SK-N-SH (cell line): Measurements from ENCODE around the gene ST6GALNAC5. TPM values are rescaled to one million over a fixed set of nuclear protein-coding genes. Genes with fewer than 3 reads are reported as not detected.

Experiments
- CTCF ChIA-PET: fragments of 300-600, 350-600 bp; formaldehyde crosslinking; extraction: SDS; loops from one replicate; lab custom pipeline; 2021; lab: Yijun Ruan, JAX
- POLR2A ChIA-PET: fragments of 350-600 bp; sonication (Branson Sonifier 250); formaldehyde crosslinking; extraction: SDS; loops from one replicate; lab custom pipeline; 2020; ENCODE audit warnings: antibody characterized with exemption, inconsistent platforms; lab: Yijun Ruan, JAX
- DNase-seq: peaks from one replicate; pipeline ENCODE4 v3.0.0; 2012
- H2AFZ ChIP-seq: fragments of 200-600 bp; sonication (generic); 2 replicates; pipeline ENCODE4 v1.8.1; 2016; ENCODE audit warnings: antibody characterized with exemption, mild to moderate bottlenecking, low read depth
- H3F3A ChIP-seq: fragments of 200-600 bp; sonication (generic); replicated peaks from 2 replicates; pipeline ENCODE3; 2016; ENCODE audit warnings: antibody characterized with exemption, mild to moderate bottlenecking; ENCODE audit not compliant: insufficient read depth
- H3K27ac ChIP-seq, 2 experiments: fragments of 200-500 bp in 1 of 2; fragments of 200-600 bp in 1 of 2; sonication (Bioruptor generic) in 1 of 2; sonication (generic), shearing (Covaris generic) in 1 of 2; 2 replicates each; pipeline versions ENCODE4 v1.5.1 to v1.6.1; 2014 to 2016; ENCODE audit warnings: low read depth in 2 of 2, inconsistent platforms in 1 of 2, low read length in 1 of 2, mild to moderate bottlenecking in 1 of 2, mixed read lengths in 1 of 2
- H3K27me3 ChIP-seq: fragments of 200-600 bp; sonication (generic), shearing (Covaris generic); 2 replicates; pipeline ENCODE4 v1.6.1; 2016; ENCODE audit warnings: mixed run types; ENCODE audit not compliant: insufficient read depth
- H3K36me3 ChIP-seq, 2 experiments: fragments of 200-500 bp in 1 of 2; fragments of 200-600 bp in 1 of 2; sonication (Bioruptor generic) in 1 of 2; sonication (generic) in 1 of 2; replicated peaks in 1 of 2; 2 replicates each; pipeline versions ENCODE3 to v1.5.1; 2014 to 2016; ENCODE audit warnings: low read length in 1 of 2, mild to moderate bottlenecking in 1 of 2; ENCODE audit not compliant: insufficient read depth in 2 of 2, control insufficient read depth in 1 of 2
- H3K4me1 ChIP-seq, 2 experiments: fragments of 200-500 bp in 1 of 2; fragments of 200-600 bp in 1 of 2; sonication (Bioruptor generic) in 1 of 2; sonication (generic), shearing (Covaris generic) in 1 of 2; 2 replicates each; pipeline versions ENCODE4 v1.5.1 to v1.6.1; 2014 to 2016; ENCODE audit warnings: low read depth in 1 of 2, low read length in 1 of 2, mixed run types in 1 of 2; ENCODE audit not compliant: insufficient read depth in 2 of 2, control insufficient read depth in 1 of 2
- H3K4me2 ChIP-seq: fragments of 200-600 bp; sonication (generic), shearing (Covaris generic); 2 replicates; pipeline ENCODE4 v1.6.1; 2017; ENCODE audit warnings: mixed run types
- H3K4me3 ChIP-seq, 2 experiments: fragments of 200-500 bp in 1 of 2; fragments of 200-600 bp in 1 of 2; sonication (Bioruptor generic) in 1 of 2; sonication (generic), shearing (Covaris generic) in 1 of 2; 2 replicates each; pipeline versions ENCODE4 v1.5.1 to v1.8.1; 2014 to 2016; ENCODE audit warnings: low read depth in 2 of 2, inconsistent platforms in 1 of 2, low read length in 1 of 2, mild to moderate bottlenecking in 1 of 2, mixed read lengths in 1 of 2, moderate library complexity in 1 of 2
- H3K79me2 ChIP-seq: fragments of 200-600 bp; sonication (generic); 2 replicates; pipeline ENCODE4 v1.8.1; 2017; ENCODE audit warnings: mild to moderate bottlenecking; ENCODE audit not compliant: insufficient read depth
- H3K9ac ChIP-seq: fragments of 200-600 bp; sonication (generic); 2 replicates; pipeline ENCODE4 v1.6.1; 2017; ENCODE audit warnings: mixed run types
- H3K9me2 ChIP-seq: fragments of 200-600 bp; sonication (generic); 2 replicates; pipeline ENCODE4 v1.6.1; 2017; ENCODE audit warnings: mixed run types
- H3K9me3 ChIP-seq: fragments of 200-600 bp; sonication (generic); 2 replicates; pipeline ENCODE4 v1.6.1; 2017; ENCODE audit warnings: mixed run types, mild to moderate bottlenecking, moderate library complexity
- H4K20me1 ChIP-seq: fragments of 200-600 bp; sonication (generic); 2 replicates; pipeline ENCODE4 v1.6.1; 2017; ENCODE audit warnings: mild to moderate bottlenecking, mixed run types; ENCODE audit not compliant: insufficient read depth
- EP300 ChIP-seq, 2 experiments: IDR thresholded peaks; 2 replicates each; pipeline versions ENCODE4 v1.4.0 to v1.6.1; 2012; ENCODE audit warnings: borderline replicate concordance in 1 of 2, low read depth in 1 of 2, low read length in 1 of 2
- EZH2phosphoT487 ChIP-seq: fragments of 200-600 bp; sonication (generic); IDR thresholded peaks from 2 replicates; pipeline ENCODE4 v1.6.1; 2017; ENCODE audit warnings: low read depth, mixed run types, mild to moderate bottlenecking, antibody characterized with exemption, moderate library complexity, borderline replicate concordance
- FOXJ3 ChIP-seq: sonication (generic); formaldehyde crosslinking; IDR thresholded peaks from 2 replicates; pipeline ENCODE4 v1.5.1; 2020; ENCODE audit warnings: mild to moderate bottlenecking, missing genetic modification reagents
- MEF2A ChIP-seq: IDR thresholded peaks from 2 replicates; pipeline ENCODE4 v1.4.0; 2012; ENCODE audit warnings: low read depth, borderline replicate concordance
- MXI1 ChIP-seq: IDR thresholded peaks from 2 replicates; pipeline ENCODE4 v1.6.1; 2012; ENCODE audit warnings: mild to moderate bottlenecking, low read depth, low read length, improper control_type of control experiment
- PBX3 ChIP-seq: IDR thresholded peaks from 2 replicates; pipeline ENCODE4; 2012
- REST ChIP-seq: IDR thresholded peaks from 2 replicates; pipeline ENCODE4 v1.6.1; 2012; ENCODE audit warnings: mild to moderate bottlenecking, low read depth, low read length, moderate library complexity
- RFX5 ChIP-seq: IDR thresholded peaks from 2 replicates; pipeline ENCODE4 v1.6.1; 2012; ENCODE audit warnings: mild to moderate bottlenecking, improper control_type of control experiment, low read length
- TAF1 ChIP-seq: IDR thresholded peaks from 2 replicates; pipeline ENCODE4 v1.6.1; 2012; ENCODE audit warnings: low read depth, mild to moderate bottlenecking, low read length, moderate library complexity, borderline replicate concordance
- TEAD4 ChIP-seq: IDR thresholded peaks from 2 replicates; pipeline ENCODE4 v1.4.0; 2012; ENCODE audit warnings: mild to moderate bottlenecking, borderline replicate concordance; ENCODE audit not compliant: insufficient read depth
- USF2 ChIP-seq: fragments of 150-350 bp; IDR thresholded peaks from 2 replicates; pipeline ENCODE4 v1.6.1; 2017; ENCODE audit warnings: antibody characterized with exemption, low read length, low read depth, borderline replicate concordance
- WGBS: methylation state at CpG from one replicate; pipeline ENCODE4 v1.1.6; 2017; ENCODE audit warnings: low lambda C conversion rate; 5-methylcytosine and 5-hydroxymethylcytosine counted together
- polyA plus RNA-seq, 3 experiments: library from polyadenylated mRNA; depleted of rRNA; stranded (reverse); fragments of >200 nt; gene quantifications; 2 replicates each; pipeline ENCODE4 v1.2.3, GENCODE V29; 2012

ST6GALNAC5 gene
- polyA plus RNA-seq, 1 of the 3 experiments (the other 2 are of a cell fraction): 10.6 TPM

GRCh38 chr1:77065693-77066342 lies 198.5 kb downstream of the ST6GALNAC5 start:
- TF ChIP-seq TEAD4: no peak
- no peak for TF ChIP-seq EP300 (IDR thresholded peaks at IDR 0.05; ENCODE audit: borderline replicate concordance in 1 of 2, low read depth in 1 of 2, low read length in 1 of 2)
- TF ChIP-seq MEF2A: no peak
- TF ChIP-seq EZH2phosphoT487: no peak
- TF ChIP-seq FOXJ3 (CRISPR knock-in tag): no peak
- TF ChIP-seq TAF1: no peak
- TF ChIP-seq PBX3: no peak
- no peak for TF ChIP-seq USF2
- TF ChIP-seq, all 33 proteins: peak for 0
- Histone ChIP-seq H3K9ac (no peak overlapping the region), H3K27me3 (no peaks in the 10 kb centered on the region), H3K9me2 (no peaks in the 10 kb centered on the region), H3K27ac (no peak overlapping the region), H3K4me1 (no peaks in the 10 kb centered on the region), H3K79me2 (no peaks in the 10 kb centered on the region), H3K4me3 (no peak overlapping the region), H3K36me3 (peaks cover 0 to 5% of the 10 kb centered on the region in 2 experiments), H4K20me1 (no peaks in the 10 kb centered on the region), H2AFZ (no peak overlapping the region), H3K9me3 (no peaks in the 10 kb centered on the region), H3K4me2 (no peak overlapping the region), H3F3A (no peaks in the 10 kb centered on the region)
- no peak for DNase-seq
- ChIA-PET CTCF (no interaction called here), POLR2A (no interaction called here)
- WGBS: 65% methylated on average over 7 of the region's 7 CpGs

GRCh38 chr1:77068013-77068412 lies 200.7 kb downstream of the ST6GALNAC5 start:
- Histone ChIP-seq H3F3A (no peaks in the 10 kb centered on the region), H3K4me2 (no peak overlapping the region), H3K4me1 (no peaks in the 10 kb centered on the region), H3K27ac (no peak overlapping the region), H3K9me2 (no peaks in the 10 kb centered on the region), H3K4me3 (no peak overlapping the region), H3K9me3 (no peaks in the 10 kb centered on the region), H3K9ac (no peak overlapping the region), H3K79me2 (no peaks in the 10 kb centered on the region), H3K27me3 (no peaks in the 10 kb centered on the region), H4K20me1 (no peaks in the 10 kb centered on the region), H3K36me3 (peaks cover 1 to 13% of the 10 kb centered on the region in 2 experiments), H2AFZ (no peak overlapping the region)
- no peak for DNase-seq
- POLR2A ChIA-PET: no interaction called here
- 84% methylated on average over 2 of the region's 2 CpGs for WGBS
- TF ChIP-seq MXI1 (no peak), REST (no peak), RFX5 (no peak), FOXJ3 (CRISPR knock-in tag) (no peak), PBX3 (no peak)
- CTCF ChIA-PET: no interaction called here
